Measurements from ENCODE around the gene KRTAP12-2. TPM values are rescaled to one million over a fixed set of nuclear protein-coding genes. Genes with fewer than 3 reads are reported as not detected.
"Not testable (repeated sequence)": the region's sequence is repeated elsewhere in the genome, so short reads cannot be mapped to it uniquely, and the experiment has no call there.

Gene KRTAP12-2
- polyA plus RNA-seq, 1 donor, result not detected

DNA sequence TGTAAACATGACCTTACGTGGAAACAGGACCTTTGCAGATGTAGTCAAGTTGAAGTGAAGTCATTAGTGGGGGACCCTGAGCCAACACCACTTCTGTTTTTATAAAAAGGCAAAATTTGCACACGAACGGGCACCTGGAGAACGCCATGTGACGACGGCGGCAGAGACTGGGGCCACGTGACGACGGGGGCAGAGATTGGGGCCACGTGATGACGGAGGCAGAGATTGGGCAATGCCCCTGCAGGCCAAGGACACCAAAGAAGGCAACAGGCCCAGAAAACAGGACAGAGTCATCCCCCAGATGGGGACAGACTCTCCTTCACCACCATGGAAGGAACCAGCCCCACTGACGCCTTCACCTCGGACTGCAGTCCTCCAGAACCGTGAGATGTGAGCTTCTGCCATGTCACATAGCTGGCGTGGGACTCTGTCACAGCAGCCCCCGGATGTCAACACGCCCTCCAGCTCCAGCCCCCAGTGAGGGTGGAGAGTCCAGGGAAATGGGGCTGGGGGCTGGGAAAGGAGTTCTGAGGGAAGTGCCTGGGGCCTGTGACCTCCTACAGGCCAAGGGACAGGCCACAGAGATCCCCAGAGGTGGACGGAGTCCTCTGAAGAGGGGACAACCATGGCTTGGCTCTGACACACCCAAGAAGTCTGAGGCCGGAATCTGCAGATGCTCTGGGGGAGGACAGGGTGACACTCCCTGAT, 16.3 kb downstream of the KRTAP12-2 start:
- DNase-seq, result no peak

DNA sequence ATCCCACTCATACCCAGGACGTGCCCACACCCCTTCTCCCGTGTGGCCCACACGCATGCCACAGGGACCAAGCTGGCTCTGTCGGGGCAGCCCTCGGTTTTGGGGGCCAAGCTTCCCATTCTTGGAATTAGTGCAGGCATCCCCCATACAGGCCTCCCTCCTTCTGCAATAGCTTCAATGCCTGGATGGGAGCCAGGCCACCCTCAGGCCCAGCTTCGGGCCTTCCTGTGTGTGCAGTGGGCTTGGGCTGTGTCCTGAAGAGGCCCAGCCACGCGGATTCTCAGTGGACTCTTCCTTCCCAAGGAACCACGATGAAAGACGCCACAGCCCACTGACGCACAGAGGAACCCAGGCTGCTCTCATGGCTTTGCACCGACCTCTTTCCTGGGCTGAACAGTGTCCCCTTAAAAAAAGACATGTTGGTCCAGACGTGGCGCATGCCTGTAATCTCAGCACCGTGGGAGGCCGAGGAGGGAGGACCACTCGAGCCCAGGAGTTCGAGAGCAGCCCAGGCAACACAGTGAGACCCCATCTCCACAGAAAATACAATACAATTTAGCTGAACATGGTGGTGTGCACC, 17.1 kb downstream of the KRTAP12-2 start:
- no peak for DNase-seq

GRCh38 chr21:44648557-44649311, 18.0 kb downstream of the KRTAP12-2 start:
- DNase-seq, result no peak

DNA sequence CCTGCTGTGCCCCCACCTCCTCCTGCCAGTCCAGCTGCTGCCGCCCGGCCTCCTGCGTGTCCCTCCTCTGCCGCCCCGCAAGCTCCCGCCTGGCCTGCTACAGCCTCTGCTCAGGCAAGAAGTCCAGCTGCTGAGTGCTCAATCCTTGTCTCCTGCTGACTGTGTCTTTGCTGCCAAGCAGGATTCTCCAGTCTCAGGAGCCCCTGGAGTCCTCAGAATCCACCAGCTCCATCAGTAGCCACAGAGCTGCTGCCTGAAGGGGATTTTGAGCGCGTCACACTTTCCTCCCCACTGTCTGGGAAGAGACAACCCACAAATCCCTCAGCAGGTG, 19.5 kb downstream of the KRTAP12-2 start:
- no peak for DNase-seq

GRCh38 chr21:44646366-44647221, 20.1 kb downstream of the KRTAP12-2 start, which contains the start of gene KRTAP10-11:
Gene KRTAP10-11 (plus strand): TSS chr21:44646414. CDS start chr21:44646459, 45 bp downstream.
- DNase-seq, result not testable (repeated sequence)

DNA sequence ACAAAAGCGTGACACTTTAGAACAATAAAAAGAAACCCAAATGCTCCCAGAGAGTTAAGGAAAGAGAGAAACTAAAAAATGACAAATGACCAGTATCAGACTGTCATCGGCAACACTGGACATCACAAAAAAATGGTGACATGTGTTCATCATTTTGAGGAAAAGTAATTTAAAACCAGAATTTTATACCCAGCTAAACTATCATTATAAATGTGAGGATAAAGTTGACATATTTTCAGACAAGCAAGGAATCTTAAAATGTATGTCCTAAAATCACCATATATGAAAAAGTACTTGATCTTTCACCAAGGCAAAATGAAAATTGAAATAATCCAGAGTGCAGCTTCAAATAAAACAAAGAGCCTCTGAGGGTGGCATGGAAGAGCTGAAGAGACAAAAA, 21.8 kb downstream of the KRTAP12-2 start:
- DNase-seq, result no peak

DNA sequence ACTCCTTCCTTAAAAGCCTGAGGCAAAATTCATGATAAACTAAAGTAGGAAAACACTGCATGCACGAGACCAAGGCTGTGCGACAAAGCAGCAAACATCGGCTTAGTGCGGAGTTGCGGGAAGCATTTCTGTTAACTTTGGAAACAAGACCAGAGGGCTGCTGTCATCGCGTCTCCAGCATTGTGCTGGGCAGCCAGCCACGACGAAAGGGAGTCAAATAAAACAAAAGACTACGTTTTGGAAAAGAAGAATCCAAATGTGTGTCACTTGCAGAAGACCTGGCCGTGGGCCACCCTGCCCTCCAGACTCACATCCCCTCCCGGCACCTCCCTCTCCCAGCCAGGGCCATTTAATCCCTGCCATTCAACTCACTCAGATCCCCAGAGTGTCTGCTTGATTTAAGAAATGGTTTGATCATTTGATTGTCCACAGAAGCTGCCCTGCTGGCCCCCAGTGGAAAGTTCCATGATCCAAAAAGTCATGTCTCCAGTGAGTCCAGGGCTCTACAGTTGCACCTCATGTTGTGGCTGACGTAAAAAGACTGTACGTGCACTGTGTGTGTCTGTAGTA, 22.9 kb downstream of the KRTAP12-2 start:
- DNase-seq, result no peak

GRCh38 chr21:44640761-44641160, 26.0 kb downstream of the KRTAP12-2 start:
- no peak for DNase-seq

- DNase-seq, result no peak
Measured at GRCh38 chr21:44639331-44639655, 27.4 kb downstream of the KRTAP12-2 start.

- DNase-seq, result not testable (repeated sequence)
Measured at GRCh38 chr21:44638506-44639330, 28.0 kb downstream of the KRTAP12-2 start.

GRCh38 chr21:44637851-44638348, 28.8 kb downstream of the KRTAP12-2 start:
- not testable (repeated sequence) for DNase-seq

DNA sequence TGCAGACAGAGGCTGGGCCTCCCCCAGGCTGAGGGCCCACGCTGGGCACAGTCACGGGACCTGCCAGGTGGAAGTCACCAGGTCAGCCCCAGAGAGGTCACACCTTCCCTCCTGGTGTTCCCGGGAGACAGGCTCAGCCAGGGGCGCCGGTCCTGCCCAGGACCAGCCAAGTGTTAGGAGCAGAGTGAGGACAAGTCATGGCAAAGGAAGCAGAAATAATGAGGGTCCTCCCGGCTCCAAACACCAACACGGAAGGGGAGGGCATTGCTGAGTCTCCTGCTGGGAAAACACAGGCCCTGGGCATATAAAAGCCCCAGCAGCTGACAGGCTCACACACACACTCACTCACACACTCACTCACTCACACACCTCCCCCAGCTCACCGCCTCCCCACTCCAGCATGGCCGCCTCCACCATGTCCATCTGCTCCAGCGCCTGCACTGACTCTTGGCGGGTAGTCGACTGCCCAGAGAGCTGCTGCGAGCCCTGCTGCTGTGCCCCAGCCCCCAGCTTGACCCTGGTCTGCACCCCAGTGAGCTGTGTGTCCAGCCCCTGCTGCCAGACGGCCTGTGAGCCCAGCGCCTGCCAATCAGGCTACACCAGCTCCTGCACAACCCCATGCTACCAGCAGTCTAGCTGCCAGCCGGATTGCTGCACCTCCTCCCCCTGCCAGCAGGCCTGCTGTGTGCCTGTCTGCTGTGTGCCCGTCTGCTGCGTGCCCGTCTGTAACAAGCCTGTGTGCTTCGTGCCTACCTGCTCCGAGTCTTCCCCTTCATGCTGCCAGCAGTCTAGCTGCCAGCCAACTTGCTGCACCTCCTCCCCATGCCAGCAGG, 29.5 kb downstream of the KRTAP12-2 start, which contains the start of gene KRTAP10-10:
TSS of gene KRTAP10-10 (plus strand) at position 339 of the 833 bp plus-strand sequence. CDS start at position 401, 62 bp downstream.
- DNase-seq, result no peak

GRCh38 chr21:44636209-44637017, 30.3 kb downstream of the KRTAP12-2 start:
- DNase-seq, result no peak

DNA sequence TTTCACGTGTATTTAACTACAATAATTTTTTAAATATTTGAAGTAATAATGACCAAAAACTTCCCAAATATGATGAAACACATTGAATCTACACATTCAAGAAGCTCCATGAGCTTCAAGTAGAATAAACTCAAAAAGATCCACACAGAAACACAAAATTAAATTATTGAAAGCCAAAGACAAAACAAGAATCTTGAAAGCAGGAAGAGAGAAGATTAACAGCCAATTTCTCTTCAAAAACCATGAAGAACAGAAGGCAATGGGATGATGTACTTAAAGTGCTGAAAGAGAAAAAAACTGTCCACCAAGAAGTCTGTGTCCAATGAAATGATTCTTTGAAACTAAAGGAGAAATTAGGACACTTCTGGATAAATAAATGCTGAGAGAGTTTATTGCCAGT, 34.7 kb downstream of the KRTAP12-2 start:
- no peak for DNase-seq

DNA sequence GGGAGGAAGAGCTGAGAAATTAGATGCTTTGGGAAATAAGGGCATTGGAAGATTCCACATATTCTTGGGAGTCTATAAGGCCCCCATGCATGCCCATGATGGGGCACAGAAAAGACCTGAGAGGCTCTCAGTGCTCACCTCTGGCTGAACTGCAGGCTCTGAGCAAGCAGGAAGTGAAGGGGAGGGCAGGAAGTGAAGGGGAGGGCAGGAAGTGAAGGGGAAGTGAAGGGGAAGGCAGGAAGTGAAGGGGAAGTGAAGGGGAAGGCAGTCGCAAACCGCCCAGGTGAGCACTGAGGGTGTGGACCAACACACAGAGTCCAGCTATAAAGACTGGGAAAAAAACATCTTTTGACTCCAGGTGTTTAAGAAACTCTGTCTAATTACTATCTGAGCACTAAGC, 36.3 kb downstream of the KRTAP12-2 start:
- DNase-seq, result no peak

GRCh38 chr21:44628707-44629391, 37.9 kb downstream of the KRTAP12-2 start:
- no peak for DNase-seq

- not testable (repeated sequence) for DNase-seq
Measured at GRCh38 chr21:44627831-44628233, 38.9 kb downstream of the KRTAP12-2 start.

DNA sequence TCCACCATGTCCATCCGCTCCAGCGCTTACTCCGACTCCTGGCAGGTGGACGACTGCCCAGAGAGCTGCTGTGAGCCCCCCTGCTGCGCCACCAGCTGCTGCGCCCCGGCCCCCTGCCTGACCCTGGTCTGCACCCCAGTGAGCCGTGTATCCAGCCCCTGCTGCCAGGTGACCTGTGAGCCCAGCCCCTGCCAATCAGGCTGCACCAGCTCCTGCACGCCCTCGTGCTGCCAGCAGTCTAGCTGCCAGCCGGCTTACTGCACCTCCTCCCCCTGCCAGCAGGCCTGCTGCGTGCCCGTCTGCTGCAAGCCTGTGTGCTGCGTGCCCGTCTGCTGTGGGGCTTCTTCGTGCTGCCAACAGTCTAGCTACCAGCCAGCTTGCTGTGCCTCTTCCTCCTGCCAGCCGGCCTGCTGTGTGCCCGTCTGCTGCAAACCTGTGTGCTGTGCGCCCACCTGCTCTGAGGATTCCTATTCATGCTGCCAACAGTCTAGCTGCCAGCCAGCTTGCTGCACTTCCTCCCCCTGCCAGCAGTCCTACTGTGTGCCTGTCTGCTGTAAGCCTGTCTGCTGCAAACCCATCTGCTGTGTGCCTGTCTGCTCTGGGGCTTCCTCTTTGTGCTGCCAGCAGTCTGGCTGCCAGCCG, 39.4 kb downstream of the KRTAP12-2 start:
- DNase-seq, result not testable (repeated sequence)

Data from left kidney (tissue), 2 donors.